Activated CD4-positive, alpha-beta T cell treated with anti-CD3 and anti-CD28 coated beads, Interleukin-2, amount 50 U/mL, for 24 hours (primary cell): Measurements from ENCODE around the gene RABL6.
"Not testable (repeated sequence)": the region's sequence is repeated elsewhere in the genome, so short reads cannot be mapped to it uniquely, and the experiment has no call there.

Source experiments
- DNase-seq, 2 donors: peaks; one replicate each; pipeline ENCODE4 v3.0.0-alpha.2; 2020; ENCODE audit warnings: low read depth in 1 of 2, low spot score in 1 of 2

RABL6 gene

GRCh38 chr9:136807281-136808074 is at the start of gene RABL6:
Gene RABL6 (plus strand): TSS chr9:136807948. CDS start chr9:136808197, 249 bp downstream.
- DNase-seq = peak; percentile 69 to 74

- no peak for DNase-seq
Measured at GRCh38 chr9:136759001-136759400, 48.7 kb upstream of the RABL6 start.

- no peak for DNase-seq
Measured at GRCh38 chr9:136759436-136760325, 48.1 kb upstream of the RABL6 start.

- no peak for DNase-seq
Measured at GRCh38 chr9:136760424-136760823, 47.3 kb upstream of the RABL6 start.

- not testable (repeated sequence) for DNase-seq
Measured at GRCh38 chr9:136760834-136761544, 46.8 kb upstream of the RABL6 start.

- DNase-seq = no peak
Measured at GRCh38 chr9:136761545-136761981, 46.2 kb upstream of the RABL6 start.

GRCh38 chr9:136762221-136762691 is 45.5 kb upstream of the RABL6 start:
- no peak for DNase-seq

GRCh38 chr9:136762915-136763648 is 44.7 kb upstream of the RABL6 start:
- DNase-seq = peak in 1 of 2 donors; percentile 43

GRCh38 chr9:136763649-136764035 is 44.1 kb upstream of the RABL6 start:
- no peak for DNase-seq

- DNase-seq = no peak
Measured at GRCh38 chr9:136764301-136764891, 43.4 kb upstream of the RABL6 start, which contains the start of gene LCN15. Gene LCN15 (minus strand): TSS chr9:136764518. CDS start chr9:136764488, 30 bp downstream.

- no peak for DNase-seq
Measured at GRCh38 chr9:136765041-136765440, 42.7 kb upstream of the RABL6 start.

- not testable (repeated sequence) for DNase-seq
Measured at GRCh38 chr9:136765745-136766409, 41.9 kb upstream of the RABL6 start.

- DNase-seq = peak in 1 of 2 donors; percentile 33
Measured at GRCh38 chr9:136766410-136767120, 41.2 kb upstream of the RABL6 start.

- DNase-seq = peak in 1 of 2 donors; percentile 33
Measured at GRCh38 chr9:136769710-136770191, 38.0 kb upstream of the RABL6 start.

GRCh38 chr9:136771907-136772415 is 35.8 kb upstream of the RABL6 start:
- no peak for DNase-seq

- no peak for DNase-seq
Measured at GRCh38 chr9:136773386-136774044, 34.2 kb upstream of the RABL6 start.

GRCh38 chr9:136774416-136775045 is 33.2 kb upstream of the RABL6 start:
- DNase-seq = no peak
